HG03064 (cell line): ENCODE data around the gene C12orf42.
"Not testable (repeated sequence)": the region's sequence is repeated elsewhere in the genome, so short reads cannot be mapped to it uniquely, and the experiment has no call there.

Source experiments
- ATAC-seq: cut with Tn5 transposase; IDR thresholded peaks from one replicate; pipeline ENCODE4 v1.9.1; 2021; ENCODE audit warnings: low read depth; ENCODE audit not compliant: unreplicated experiment

The C12orf42 gene

DNA sequence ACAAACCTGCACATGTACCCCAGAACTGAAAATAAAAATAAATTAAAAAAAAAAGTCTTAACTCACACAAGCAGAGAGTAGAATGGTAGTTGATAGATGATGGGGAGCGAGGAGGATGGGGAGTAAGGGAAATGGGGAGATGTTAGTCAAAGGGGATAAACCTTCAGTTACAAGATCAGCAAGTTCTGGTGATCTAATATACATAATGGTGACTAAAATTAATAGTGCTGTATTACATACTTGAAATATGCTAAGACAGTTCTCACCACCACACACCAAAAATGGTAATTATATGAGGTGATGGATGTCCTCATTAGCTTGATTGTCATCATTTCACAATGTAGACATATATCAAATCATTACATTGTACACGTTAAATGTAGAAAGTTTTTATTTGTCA, 3.2 kb upstream of the C12orf42 start:
- no peak for ATAC-seq

DNA sequence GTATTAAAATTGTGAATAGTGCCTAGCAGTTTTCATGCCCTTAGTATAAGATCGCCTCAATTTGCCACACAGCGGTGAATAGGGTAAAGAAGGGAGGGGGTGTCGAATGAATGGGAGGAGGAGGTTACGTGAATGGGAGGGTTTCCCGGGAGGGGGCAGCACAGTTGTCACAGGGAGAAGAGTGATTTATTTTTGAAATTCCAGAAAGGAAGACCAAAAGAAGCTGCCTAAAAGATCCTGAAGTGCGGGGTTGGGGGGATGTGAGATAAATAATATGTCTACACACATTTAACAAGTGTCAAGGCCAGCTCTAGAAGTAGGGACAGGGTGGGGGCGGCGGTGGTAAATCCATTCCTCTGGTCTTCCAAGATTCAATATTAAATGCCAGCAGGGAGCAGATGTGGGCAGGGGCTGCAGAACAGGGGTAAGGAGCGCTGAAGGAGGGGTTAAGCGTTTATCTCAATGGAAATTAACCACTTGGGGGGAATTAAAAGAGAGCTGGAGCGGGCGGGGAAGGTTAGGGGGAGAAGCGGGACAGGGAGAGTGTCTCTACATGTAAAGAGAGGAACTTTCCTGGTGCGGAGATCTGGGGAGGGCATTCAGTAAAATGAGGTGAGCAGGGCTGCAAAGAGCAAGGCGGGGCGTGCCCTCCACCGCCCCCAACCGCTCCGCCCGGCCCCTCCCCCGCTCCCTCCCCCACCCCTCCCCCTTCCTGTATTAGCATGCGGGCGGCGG, 867 bp downstream of the C12orf42 start:
- ATAC-seq = no peak

- no peak for ATAC-seq
Measured at GRCh38 chr12:103494051-103494733, 1.6 kb downstream of the C12orf42 start.

GRCh38 chr12:103493199-103493598, 2.6 kb downstream of the C12orf42 start:
- ATAC-seq = no peak

DNA sequence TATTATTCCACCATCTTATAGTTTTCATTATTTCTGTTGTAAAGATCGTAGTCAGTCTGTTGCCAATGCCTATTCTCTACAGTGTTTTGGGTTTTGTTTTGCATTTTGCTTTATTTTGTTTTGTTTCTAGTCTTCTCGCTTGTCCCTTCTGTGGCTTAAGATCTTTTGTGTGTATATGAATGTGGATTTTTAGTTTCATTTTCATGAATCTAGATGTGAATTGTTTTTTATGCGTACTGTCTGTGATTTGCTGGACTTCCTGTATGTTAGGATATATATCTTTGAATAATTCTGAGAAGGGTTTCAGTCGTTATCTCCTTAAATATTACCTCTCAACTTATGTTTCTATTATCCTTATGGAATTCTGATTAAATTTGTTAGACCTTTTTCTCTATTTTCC, 13.4 kb downstream of the C12orf42 start:
- no peak for ATAC-seq

- ATAC-seq = no peak
Measured at GRCh38 chr12:103475073-103475472, 20.7 kb downstream of the C12orf42 start.

DNA sequence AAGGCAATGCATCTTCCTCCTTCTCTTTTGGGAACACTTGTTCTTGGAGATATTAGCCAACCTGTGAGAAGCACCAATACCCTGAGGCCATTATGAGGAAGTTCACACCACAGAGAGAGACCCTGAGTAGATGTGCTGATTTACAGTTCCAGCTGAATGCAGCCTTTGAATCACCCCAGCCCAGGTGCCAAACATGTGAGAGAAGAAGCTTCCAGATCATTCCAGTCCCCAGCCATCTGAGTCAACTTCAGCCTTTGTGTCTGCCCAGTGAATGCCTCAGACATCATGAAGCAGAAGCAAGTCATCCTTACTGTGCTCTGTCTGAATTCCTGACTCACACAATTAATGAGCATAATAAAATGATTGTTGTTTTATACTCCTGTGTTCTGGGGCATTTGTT, 25.1 kb downstream of the C12orf42 start:
- ATAC-seq = no peak

DNA sequence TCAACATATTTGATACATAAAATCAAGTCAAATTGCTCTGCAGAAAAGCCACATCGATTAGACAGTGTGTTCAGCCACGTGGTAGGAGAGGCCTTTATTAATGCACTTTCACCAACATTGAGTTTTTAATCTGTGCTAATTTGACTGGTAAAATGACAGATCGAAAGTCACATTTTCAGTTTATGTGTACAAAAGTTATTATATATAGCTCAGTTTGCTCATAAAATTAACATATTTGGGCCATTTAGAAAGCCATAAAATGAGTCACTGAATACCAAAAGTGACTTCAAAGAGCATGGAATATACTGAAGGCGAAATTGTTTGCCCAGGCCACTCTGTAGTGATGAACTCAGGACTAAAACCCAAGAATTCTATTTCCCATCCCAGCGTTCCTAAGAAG, 26.0 kb downstream of the C12orf42 start:
- ATAC-seq = no peak

DNA sequence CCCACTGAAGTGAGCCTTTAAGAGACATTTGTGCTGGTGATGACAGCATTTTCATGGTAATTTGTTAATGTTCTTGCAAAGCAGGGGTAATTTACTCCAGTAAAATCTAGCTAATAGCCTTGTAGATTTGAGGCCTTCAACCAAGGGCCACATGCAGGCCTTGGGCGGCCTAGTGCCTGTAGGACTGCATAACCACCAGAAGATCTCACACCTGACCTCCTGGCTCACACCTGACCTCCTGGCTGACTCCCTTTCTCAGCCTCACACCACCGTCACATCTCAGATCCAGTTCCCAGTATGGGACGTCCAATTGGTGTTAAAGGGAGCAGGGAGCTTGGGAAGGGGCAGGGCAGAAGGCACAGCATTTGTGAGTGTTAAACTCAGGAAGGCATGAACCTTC, 26.9 kb downstream of the C12orf42 start:
- no peak for ATAC-seq

- peak; percentile 88 for ATAC-seq
Measured at GRCh38 chr12:103462675-103463074, 33.1 kb downstream of the C12orf42 start.

GRCh38 chr12:103457471-103457870, 38.3 kb downstream of the C12orf42 start:
- ATAC-seq = no peak

GRCh38 chr12:103456006-103456405, 39.8 kb downstream of the C12orf42 start:
- ATAC-seq = no peak

DNA sequence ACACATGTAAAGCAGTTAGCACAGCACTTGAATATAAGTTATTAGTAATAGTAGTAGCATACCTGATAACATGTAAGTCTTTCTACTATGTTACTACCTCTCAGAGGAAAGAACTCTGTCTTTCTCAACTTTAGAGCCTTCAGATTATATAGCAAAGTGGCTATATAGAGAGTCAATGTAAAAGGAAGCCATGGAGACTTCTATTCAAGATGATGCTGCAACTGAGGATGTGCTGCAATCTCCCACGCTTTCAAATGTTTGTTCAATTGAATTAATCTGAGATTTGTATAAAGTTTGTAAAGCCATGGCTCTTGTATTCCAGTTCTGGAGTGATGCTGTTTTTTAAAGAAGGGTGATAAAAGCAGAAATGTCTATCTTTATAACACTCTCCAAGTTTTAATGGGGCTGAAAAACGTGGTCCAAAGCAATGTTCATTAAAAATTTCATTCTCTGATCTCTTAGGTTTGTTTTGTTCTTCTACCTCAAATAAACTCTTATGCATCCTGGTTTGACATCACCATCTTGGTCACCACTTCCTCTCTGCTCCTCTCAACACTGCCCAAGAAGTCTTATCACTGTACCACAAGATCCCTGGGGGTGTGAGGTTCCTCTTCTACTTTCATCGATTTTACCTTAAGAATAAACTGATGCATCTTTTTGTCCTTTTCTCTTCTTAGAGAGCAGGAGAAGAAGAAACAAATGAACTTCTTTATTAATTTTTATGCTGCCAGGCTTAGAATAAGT, 40.6 kb downstream of the C12orf42 start:
- peak; percentile 86 for ATAC-seq

- no peak for ATAC-seq
Measured at GRCh38 chr12:103444983-103445382, 50.8 kb downstream of the C12orf42 start.

DNA sequence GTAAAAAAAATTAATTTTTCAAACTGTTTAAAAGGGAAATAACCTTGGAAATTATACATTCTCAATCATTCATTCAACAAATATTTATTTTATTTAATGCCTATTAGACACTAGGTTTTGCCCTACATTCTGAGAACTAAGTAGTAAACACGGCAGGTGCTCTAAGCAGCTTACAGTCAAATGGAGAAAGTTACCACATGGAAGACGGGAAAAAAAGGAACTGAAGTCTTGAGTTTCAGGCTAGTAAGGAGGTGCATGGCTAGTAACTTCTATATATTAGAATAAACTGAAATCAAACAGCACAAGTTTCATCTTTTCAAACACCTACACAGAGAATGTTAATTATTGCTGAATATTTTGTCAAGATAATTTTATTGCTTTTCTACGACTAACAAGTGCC, 52.9 kb downstream of the C12orf42 start:
- no peak for ATAC-seq

GRCh38 chr12:103442182-103442555, 53.6 kb downstream of the C12orf42 start:
- ATAC-seq = no peak

GRCh38 chr12:103441437-103442181, 54.2 kb downstream of the C12orf42 start:
- ATAC-seq = peak; percentile 97

DNA sequence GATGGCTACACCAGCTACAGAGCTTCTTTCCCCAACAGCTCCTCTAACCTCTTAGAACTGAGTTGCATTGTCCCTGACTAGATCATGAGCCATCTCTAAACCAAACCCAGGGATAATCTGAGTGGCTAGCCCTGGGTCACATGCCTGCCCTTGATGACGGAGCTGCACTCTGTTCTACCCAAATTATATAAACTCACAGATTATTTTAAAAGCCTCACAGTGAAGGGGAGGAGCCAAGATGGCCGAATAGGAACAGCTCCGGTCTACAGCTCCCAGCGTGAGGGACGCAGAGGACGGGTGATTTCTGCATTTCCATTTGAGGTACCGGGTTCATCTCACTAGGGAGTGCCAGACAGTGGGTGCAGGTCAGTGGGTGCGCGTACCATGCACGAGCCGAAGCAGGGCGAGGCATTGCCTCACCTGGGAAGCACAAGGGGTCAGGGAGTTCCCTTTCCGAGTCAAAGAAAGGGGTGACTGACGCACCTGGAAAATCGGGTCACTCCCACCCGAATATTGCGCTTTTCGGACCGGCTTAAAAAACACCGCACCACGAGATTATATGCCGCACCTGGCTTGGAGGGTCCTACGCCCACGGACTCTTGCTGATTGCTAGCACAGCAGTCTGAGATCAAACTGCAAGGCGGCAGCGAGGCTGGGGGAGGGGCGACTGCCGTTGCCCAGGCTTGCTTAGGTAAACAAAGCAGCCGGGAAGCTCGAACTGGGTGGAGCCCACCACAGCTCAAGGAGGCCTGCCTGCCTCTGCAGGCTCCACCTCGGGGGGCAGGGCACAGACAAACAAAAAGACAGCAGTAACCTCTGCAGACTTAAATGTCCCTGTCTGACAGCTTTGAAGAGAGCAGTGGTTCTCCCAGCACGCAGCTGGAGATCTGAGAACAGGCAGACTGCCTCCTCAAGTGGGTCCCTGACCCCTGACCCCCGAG, 61.3 kb downstream of the C12orf42 start:
- ATAC-seq = not testable (repeated sequence)

DNA sequence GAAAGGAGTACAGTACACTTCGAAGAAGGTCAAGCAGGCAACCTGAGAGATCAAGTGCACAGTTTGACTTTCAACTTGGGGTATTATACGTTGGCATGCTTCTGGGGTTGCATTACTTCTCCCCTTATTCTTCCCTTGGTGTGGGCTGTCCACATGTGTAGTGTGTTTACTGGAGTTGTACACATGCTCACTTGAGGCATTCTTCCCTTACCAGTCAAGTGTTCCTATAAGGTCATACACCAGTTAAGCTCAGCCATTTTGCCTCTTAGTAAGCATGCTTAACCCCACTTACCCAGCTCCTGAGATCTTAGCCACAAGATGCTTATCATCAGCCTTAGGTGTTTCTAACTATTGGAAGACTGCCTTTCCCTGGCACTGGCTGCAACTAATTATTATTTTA, 63.8 kb downstream of the C12orf42 start:
- no peak for ATAC-seq

GRCh38 chr12:103431387-103431786, 64.4 kb downstream of the C12orf42 start:
- ATAC-seq = no peak
